Spleen (tissue), 7 donors: Measurements from ENCODE around the gene ACOX3.

Experiments used
- POLR2A ChIP-seq, 3 donors: fragments of 450-650 bp; IDR thresholded peaks; one replicate each; pipeline ENCODE4 v1.5.1; 2017; ENCODE audit warnings: antibody characterized with exemption in 3 of 3, mild to moderate bottlenecking in 1 of 3
- TF ChIP-seq, protein P1 (sequence below), 11 experiments: fragments of 200-600 bp in 7 of 11; fragments of 450-650 bp in 4 of 11; sonication (generic) in 4 of 11; IDR thresholded peaks in 8 of 11; conservative IDR thresholded peaks in 3 of 11; 1 replicate in 7 of 11; 2 replicates in 4 of 11; pipeline versions ENCODE4 v1.4.0 to v1.8.0; 2016 to 2021; ENCODE audit warnings: antibody characterized with exemption in 11 of 11, inconsistent platforms in 4 of 11, mild to moderate bottlenecking in 1 of 11
- donor health status: DM: no; HTN: no; CAD: no; lungs with moderate emphysema.
- donor health status: DM: no; HTN: no; CAD: no.
- donor health status: DM: no; HTN: no; CAD: no.

- TF ChIP-seq, protein P1, sequence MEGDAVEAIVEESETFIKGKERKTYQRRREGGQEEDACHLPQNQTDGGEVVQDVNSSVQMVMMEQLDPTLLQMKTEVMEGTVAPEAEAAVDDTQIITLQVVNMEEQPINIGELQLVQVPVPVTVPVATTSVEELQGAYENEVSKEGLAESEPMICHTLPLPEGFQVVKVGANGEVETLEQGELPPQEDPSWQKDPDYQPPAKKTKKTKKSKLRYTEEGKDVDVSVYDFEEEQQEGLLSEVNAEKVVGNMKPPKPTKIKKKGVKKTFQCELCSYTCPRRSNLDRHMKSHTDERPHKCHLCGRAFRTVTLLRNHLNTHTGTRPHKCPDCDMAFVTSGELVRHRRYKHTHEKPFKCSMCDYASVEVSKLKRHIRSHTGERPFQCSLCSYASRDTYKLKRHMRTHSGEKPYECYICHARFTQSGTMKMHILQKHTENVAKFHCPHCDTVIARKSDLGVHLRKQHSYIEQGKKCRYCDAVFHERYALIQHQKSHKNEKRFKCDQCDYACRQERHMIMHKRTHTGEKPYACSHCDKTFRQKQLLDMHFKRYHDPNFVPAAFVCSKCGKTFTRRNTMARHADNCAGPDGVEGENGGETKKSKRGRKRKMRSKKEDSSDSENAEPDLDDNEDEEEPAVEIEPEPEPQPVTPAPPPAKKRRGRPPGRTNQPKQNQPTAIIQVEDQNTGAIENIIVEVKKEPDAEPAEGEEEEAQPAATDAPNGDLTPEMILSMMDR (IDR thresholded peaks at IDR 0.05 in 8 of 11, conservative IDR thresholded peaks at IDR 0.05 in 3 of 11) = no peak
- no peak for TF ChIP-seq POLR2A (IDR thresholded peaks at IDR 0.05)
These were observed 58.5 kb downstream of the ACOX3 start for GRCh38 chr4:8381814-8382581.
